Hypothalamus (tissue), 51 donors: ENCODE data around the gene ACVR1C.

Source experiments
- DNase-seq, 51 donors: peaks; one replicate each; lab custom pipeline; 2025; lab: John Stamatoyannopoulos, UW

ACVR1C gene

GRCh38 chr2:157500334-157500733 is 128.3 kb downstream of the ACVR1C start:
- DNase-seq, result no peak

- DNase-seq, result peak in 1 of 51 donors; percentile 4
Observed at GRCh38 chr2:157498483-157498882, 130.2 kb downstream of the ACVR1C start.

- peak in 2 of 51 donors; percentile 4 to 72 for DNase-seq
Observed at GRCh38 chr2:157497638-157498314, 130.9 kb downstream of the ACVR1C start.

- peak in 47 of 51 donors; percentile 1 to 81 (median 32) for DNase-seq
Observed at GRCh38 chr2:157492189-157492773, 136.4 kb downstream of the ACVR1C start.

GRCh38 chr2:157489983-157490382 is 138.7 kb downstream of the ACVR1C start:
- DNase-seq, result no peak

- DNase-seq, result no peak
Observed at GRCh38 chr2:157488877-157489276, 139.8 kb downstream of the ACVR1C start.

- DNase-seq, result no peak
Observed at GRCh38 chr2:157487747-157488146, 140.9 kb downstream of the ACVR1C start.

- no peak for DNase-seq
Observed at GRCh38 chr2:157487271-157487610, 141.4 kb downstream of the ACVR1C start.

- DNase-seq, result no peak
Observed at GRCh38 chr2:157486596-157487270, 141.9 kb downstream of the ACVR1C start.

GRCh38 chr2:157480182-157480961 is 148.3 kb downstream of the ACVR1C start:
- DNase-seq, result peak in 2 of 51 donors; percentile 1 to 34

- DNase-seq, result no peak
Observed at GRCh38 chr2:157479081-157480027, 149.3 kb downstream of the ACVR1C start.

- DNase-seq, result no peak
Observed at GRCh38 chr2:157477919-157478318, 150.7 kb downstream of the ACVR1C start.

- no peak for DNase-seq
Observed at GRCh38 chr2:157476953-157477709, 151.5 kb downstream of the ACVR1C start.
